IPS DF 6.9 (cell line): ENCODE data around the gene ADGRA1.

ENCODE experiments used
- DNase-seq: peaks from one replicate; pipeline ENCODE4 v3.0.0-alpha.2; 2013; ENCODE audit warnings: low read depth, low spot score
- H3K27ac ChIP-seq: one replicate; pipeline ENCODE4 v1.5.1; 2013; ENCODE audit warnings: low read length, control low read depth
- H3K27me3 ChIP-seq: 2 replicates; pipeline ENCODE4 v1.6.1; 2013; ENCODE audit warnings: mild to moderate bottlenecking, low read length; ENCODE audit not compliant: control insufficient read depth, insufficient read depth
- H3K36me3 ChIP-seq: 2 replicates; pipeline ENCODE4 v1.6.1; 2013; ENCODE audit warnings: low read length; ENCODE audit not compliant: control insufficient read depth, insufficient read depth
- H3K4me1 ChIP-seq: 2 replicates; pipeline ENCODE4 v1.6.1; 2013; ENCODE audit warnings: low read length; ENCODE audit not compliant: control insufficient read depth, insufficient read depth
- H3K4me3 ChIP-seq: 2 replicates; pipeline ENCODE4 v1.5.1; 2013; ENCODE audit warnings: mild to moderate bottlenecking, low read length
- H3K9me3 ChIP-seq: 2 replicates; pipeline ENCODE4 v1.6.1; 2013; ENCODE audit warnings: low read length, inconsistent platforms; ENCODE audit not compliant: control insufficient read depth, insufficient read depth
- WGBS: extraction: QIAGEN DNeasy Blood & Tissue Kit; methylation state at CpG from one replicate; pipeline ENCODE4 v1.1.7; 2013; ENCODE audit warnings: mixed read lengths, missing lambda C conversion rate; ENCODE audit not compliant: insufficient read length, insufficient coverage; 5-methylcytosine and 5-hydroxymethylcytosine counted together

Gene ADGRA1

GRCh38 chr10:133121479-133121878 is 33.8 kb downstream of the ADGRA1 start:
- no peak overlapping the region for H3K27ac ChIP-seq
- no CpG with 5 or more reads among the region's 8 CpGs for WGBS
- no peaks in the 10 kb centered on the region for H3K27me3 ChIP-seq
- no peaks in the 10 kb centered on the region for H3K9me3 ChIP-seq
- no peak for DNase-seq
- H3K36me3 ChIP-seq: no peaks in the 10 kb centered on the region
- no peaks in the 10 kb centered on the region; the same call in 1 of the 2 replicates for H3K4me1 ChIP-seq
- no peak overlapping the region for H3K4me3 ChIP-seq

GRCh38 chr10:133122171-133122935 is 34.6 kb downstream of the ADGRA1 start:
- H3K27ac ChIP-seq: no peak overlapping the region
- no peak overlapping the region for H3K4me3 ChIP-seq
- WGBS: no CpG with 5 or more reads among the region's 33 CpGs
- no peaks in the 10 kb centered on the region; the same call in 1 of the 2 replicates for H3K4me1 ChIP-seq
- no peaks in the 10 kb centered on the region for H3K36me3 ChIP-seq
- H3K27me3 ChIP-seq: no peaks in the 10 kb centered on the region
- no peak for DNase-seq
- no peaks in the 10 kb centered on the region for H3K9me3 ChIP-seq

GRCh38 chr10:133123050-133123745 is 35.5 kb downstream of the ADGRA1 start:
- WGBS: no CpG with 5 or more reads among the region's 39 CpGs
- Histone ChIP-seq H3K4me1 (no peaks in the 10 kb centered on the region; the same call in 1 of the 2 replicates), H3K4me3 (no peak overlapping the region), H3K27ac (no peak overlapping the region), H3K27me3 (no peaks in the 10 kb centered on the region), H3K36me3 (no peaks in the 10 kb centered on the region; the same call in 1 of the 2 replicates), H3K9me3 (no peaks in the 10 kb centered on the region)
- DNase-seq: no peak

GRCh38 chr10:133123746-133124356 is 36.1 kb downstream of the ADGRA1 start:
- H3K36me3 ChIP-seq: no peaks in the 10 kb centered on the region; the same call in 1 of the 2 replicates
- H3K4me1 ChIP-seq: no peaks in the 10 kb centered on the region; the same call in 1 of the 2 replicates
- H3K9me3 ChIP-seq: no peaks in the 10 kb centered on the region
- H3K4me3 ChIP-seq: no peak overlapping the region
- WGBS: no CpG with 5 or more reads among the region's 23 CpGs
- no peaks in the 10 kb centered on the region for H3K27me3 ChIP-seq
- DNase-seq: no peak
- H3K27ac ChIP-seq: no peak overlapping the region

GRCh38 chr10:133124357-133125211 is 36.9 kb downstream of the ADGRA1 start:
- no peaks in the 10 kb centered on the region for H3K9me3 ChIP-seq
- no CpG with 5 or more reads among the region's 58 CpGs for WGBS
- no peak overlapping the region for H3K27ac ChIP-seq
- no peaks in the 10 kb centered on the region; the same call in 1 of the 2 replicates for H3K36me3 ChIP-seq
- no peak for DNase-seq
- H3K4me3 ChIP-seq: no peak overlapping the region
- no peaks in the 10 kb centered on the region for H3K27me3 ChIP-seq
- H3K4me1 ChIP-seq: no peaks in the 10 kb centered on the region

GRCh38 chr10:133125901-133126300 is 38.2 kb downstream of the ADGRA1 start:
- Histone ChIP-seq H3K27ac (no peak overlapping the region), H3K9me3 (no peaks in the 10 kb centered on the region), H3K36me3 (no peaks in the 10 kb centered on the region; the same call in 1 of the 2 replicates), H3K27me3 (no peaks in the 10 kb centered on the region), H3K4me1 (no peaks in the 10 kb centered on the region), H3K4me3 (no peak overlapping the region)
- no CpG with 5 or more reads among the region's 9 CpGs for WGBS
- no peak for DNase-seq

- Histone ChIP-seq H3K4me3 (no peak overlapping the region), H3K4me1 (no peaks in the 10 kb centered on the region), H3K27ac (no peak overlapping the region), H3K9me3 (no peaks in the 10 kb centered on the region), H3K36me3 (no peaks in the 10 kb centered on the region; the same call in 1 of the 2 replicates), H3K27me3 (no peaks in the 10 kb centered on the region)
- WGBS: no CpG with 5 or more reads among the region's 57 CpGs
- no peak for DNase-seq
These were observed 38.9 kb downstream of the ADGRA1 start for GRCh38 chr10:133126431-133127290.

- no CpG with 5 or more reads among the region's 36 CpGs for whole genome bisulfite sequencing
- Histone ChIP-seq H3K4me3 (no peak overlapping the region), H3K9me3 (no peaks in the 10 kb centered on the region), H3K4me1 (no peaks in the 10 kb centered on the region), H3K27ac (no peak overlapping the region), H3K36me3 (no peaks in the 10 kb centered on the region; the same call in 1 of the 2 replicates), H3K27me3 (no peaks in the 10 kb centered on the region)
- DNase-seq: no peak
These were observed 39.8 kb downstream of the ADGRA1 start for GRCh38 chr10:133127291-133128125.
